H1 (cell line): ENCODE results near the gene FUT6. TPM values are rescaled to one million over a fixed set of nuclear protein-coding genes. Genes with fewer than 3 reads are reported as not detected.

Source experiments
- CTCF ChIA-PET: fragments of 300-600 bp; sonication (Branson Sonifier 250); formaldehyde crosslinking; loops from one replicate; lab custom pipeline; 2021; ENCODE audit not compliant: partially characterized antibody; lab: Charles Lee
- POLR2A ChIA-PET: fragments of 300-600 bp; sonication (Branson Sonifier 250); formaldehyde crosslinking; loops from one replicate; lab custom pipeline; 2021; ENCODE audit warnings: inconsistent platforms; ENCODE audit not compliant: partially characterized antibody; lab: Charles Lee
- DNase-seq, 2 experiments: peaks; one replicate each; pipeline versions ENCODE4 v3.0.0 to v3.0.0-alpha.2; 2010 to 2022; ENCODE audit warnings: low spot score in 2 of 2, low read depth in 1 of 2, mixed read lengths in 1 of 2
- FAIRE-seq: peaks from 2 replicates; lab custom pipeline; 2011; peaks lifted over from hg19 to GRCh38; lab: Jason Lieb, UNC
- H2AFZ ChIP-seq: 2 replicates; pipeline ENCODE4 v1.8.1; 2012; ENCODE audit warnings: low read length, inconsistent platforms
- H2AK5ac ChIP-seq: 2 replicates; pipeline ENCODE4 v1.6.1; 2013; ENCODE audit warnings: low read depth, low read length
- H2BK120ac ChIP-seq: replicated peaks from 2 replicates; pipeline ENCODE3; 2013; ENCODE audit warnings: low read depth, low read length, inconsistent platforms
- H2BK12ac ChIP-seq: 2 replicates; pipeline ENCODE4 v1.6.1; 2013; ENCODE audit warnings: low read depth, low read length
- H2BK15ac ChIP-seq: 2 replicates; pipeline ENCODE4 v1.6.1; 2013; ENCODE audit warnings: low read length
- H2BK20ac ChIP-seq: 2 replicates; pipeline ENCODE4 v1.6.1; 2013; ENCODE audit warnings: low read length
- H2BK5ac ChIP-seq: 2 replicates; pipeline ENCODE4 v1.6.1; 2013; ENCODE audit warnings: low read depth, low read length
- H3K14ac ChIP-seq: 2 replicates; pipeline ENCODE4 v1.6.1; 2013; ENCODE audit warnings: inconsistent platforms; ENCODE audit not compliant: insufficient read length
- H3K18ac ChIP-seq: 2 replicates; pipeline ENCODE4 v1.6.1; 2013; ENCODE audit warnings: low read length; ENCODE audit errors: extremely low read depth
- H3K23ac ChIP-seq: 2 replicates; pipeline ENCODE4 v1.6.1; 2013; ENCODE audit warnings: inconsistent platforms; ENCODE audit not compliant: insufficient read length
- H3K23me2 ChIP-seq: 2 replicates; pipeline ENCODE4 v1.6.1; 2013; ENCODE audit warnings: low read depth, low read length
- H3K27ac ChIP-seq: 2 replicates; pipeline ENCODE4 v1.6.1; 2011; ENCODE audit warnings: low read depth, low read length, inconsistent platforms
- H3K27me3 ChIP-seq, 4 experiments: replicated peaks in 1 of 4; 1 replicate in 1 of 4; 2 replicates in 3 of 4; pipeline versions ENCODE4 v1.6.1 to v1.8.1; 2011 to 2013; ENCODE audit warnings: low read length in 3 of 4, mild to moderate bottlenecking in 3 of 4, inconsistent platforms in 2 of 4, mixed read lengths in 2 of 4, moderate library complexity in 1 of 4; ENCODE audit not compliant: control insufficient read depth in 3 of 4, insufficient read depth in 3 of 4; ENCODE audit errors: extremely low read depth in 1 of 4
- H3K36me3 ChIP-seq, 4 experiments: 2 replicates each; pipeline versions ENCODE4 v1.6.1 to v1.8.1; 2011 to 2013; ENCODE audit warnings: mild to moderate bottlenecking in 4 of 4, low read length in 3 of 4, moderate library complexity in 2 of 4, control low read depth in 1 of 4, inconsistent platforms in 1 of 4; ENCODE audit not compliant: insufficient read depth in 4 of 4, control insufficient read depth in 2 of 4
- H3K4ac ChIP-seq: replicated peaks from 2 replicates; pipeline ENCODE3; 2013; ENCODE audit warnings: low read length, low read depth, mixed read lengths, inconsistent platforms; ENCODE audit not compliant: insufficient read length
- H3K4me1 ChIP-seq, 4 experiments: replicated peaks in 1 of 4; 1 replicate in 1 of 4; 2 replicates in 3 of 4; pipeline versions ENCODE4 v1.6.1 to v1.8.1; 2011 to 2013; ENCODE audit warnings: low read length in 3 of 4, inconsistent platforms in 2 of 4, mixed read lengths in 1 of 4; ENCODE audit not compliant: insufficient read depth in 4 of 4, control insufficient read depth in 3 of 4
- H3K4me2 ChIP-seq, 2 experiments: 2 replicates each; pipeline versions ENCODE4 v1.6.1 to v1.8.1; 2011 to 2013; ENCODE audit warnings: low read depth in 2 of 2, low read length in 2 of 2, control low read depth in 1 of 2, inconsistent platforms in 1 of 2, mild to moderate bottlenecking in 1 of 2; ENCODE audit not compliant: insufficient read depth in 1 of 2
- H3K4me3 ChIP-seq, 4 experiments: fragments of 200-600, 300-600 bp in 1 of 4; sonication (generic), shearing (Covaris generic), sonication (Bioruptor Twin) in 1 of 4; 2 replicates each; pipeline versions ENCODE4 v1.5.1 to v1.8.1; 2011 to 2016; ENCODE audit warnings: low read length in 4 of 4, low read depth in 3 of 4, control low read depth in 2 of 4, inconsistent platforms in 2 of 4, mild to moderate bottlenecking in 2 of 4, mixed read lengths in 1 of 4, moderate library complexity in 1 of 4; ENCODE audit not compliant: insufficient read depth in 2 of 4; ENCODE audit errors: extremely low read depth in 1 of 4
- H3K56ac ChIP-seq: replicated peaks from 2 replicates; pipeline ENCODE3; 2013; ENCODE audit warnings: low read depth, mild to moderate bottlenecking, mixed read lengths, low read length, inconsistent platforms; ENCODE audit not compliant: insufficient read length
- H3K79me1 ChIP-seq: 2 replicates; pipeline ENCODE4 v1.6.1; 2013; ENCODE audit warnings: low read depth, low read length, control low read depth
- H3K79me2 ChIP-seq, 2 experiments: 2 replicates each; pipeline versions ENCODE4 v1.6.1 to v1.8.1; 2012 to 2013; ENCODE audit warnings: low read length in 2 of 2, mild to moderate bottlenecking in 2 of 2, inconsistent platforms in 1 of 2; ENCODE audit not compliant: insufficient read depth in 2 of 2, control insufficient read depth in 1 of 2
- H3K9ac ChIP-seq, 4 experiments: replicated peaks in 1 of 4; 1 replicate in 1 of 4; 2 replicates in 3 of 4; pipeline versions ENCODE4 v1.6.1 to v1.8.1; 2011 to 2013; ENCODE audit warnings: low read depth in 3 of 4, low read length in 3 of 4, control low read depth in 2 of 4, mild to moderate bottlenecking in 2 of 4, moderate library complexity in 2 of 4, inconsistent platforms in 1 of 4; ENCODE audit errors: extremely low read depth in 1 of 4
- H3K9me3 ChIP-seq, 2 experiments: 2 replicates each; pipeline versions ENCODE4 v1.6.1 to v1.8.1; 2012 to 2013; ENCODE audit warnings: mild to moderate bottlenecking in 2 of 2, moderate library complexity in 2 of 2, control low read depth in 1 of 2, inconsistent platforms in 1 of 2, low read depth in 1 of 2, low read length in 1 of 2, mixed read lengths in 1 of 2; ENCODE audit not compliant: insufficient read depth in 2 of 2
- H4K20me1 ChIP-seq, 2 experiments: replicated peaks in 1 of 2; 2 replicates each; pipeline versions ENCODE3 to v1.8.1; 2011 to 2013; ENCODE audit warnings: inconsistent platforms in 2 of 2, low read length in 2 of 2, mild to moderate bottlenecking in 1 of 2; ENCODE audit not compliant: insufficient read depth in 2 of 2, control insufficient read depth in 1 of 2
- H4K5ac ChIP-seq: 2 replicates; pipeline ENCODE4 v1.6.1; 2013; ENCODE audit warnings: low read length, low read depth, mixed read lengths, inconsistent platforms; ENCODE audit not compliant: insufficient read length
- H4K8ac ChIP-seq: 2 replicates; pipeline ENCODE4 v1.8.0; 2013; ENCODE audit warnings: mild to moderate bottlenecking, moderate library complexity, low read length, inconsistent platforms; ENCODE audit not compliant: insufficient read depth; ENCODE audit errors: extremely low read depth
- H4K91ac ChIP-seq: replicated peaks from 2 replicates; pipeline ENCODE3; 2013; ENCODE audit warnings: low read length, mixed read lengths, inconsistent platforms; ENCODE audit not compliant: insufficient read length
- EP300 ChIP-seq, 2 experiments: IDR thresholded peaks; 1 replicate in 1 of 2; 2 replicates in 1 of 2; pipeline ENCODE4 v1.6.1; 2011 to 2012; ENCODE audit warnings: low read depth in 2 of 2, low read length in 2 of 2, mild to moderate bottlenecking in 2 of 2, borderline replicate concordance in 1 of 2, inconsistent platforms in 1 of 2, moderate library complexity in 1 of 2
- GABPA ChIP-seq: IDR thresholded peaks from 2 replicates; pipeline ENCODE4 v1.6.1; 2011; ENCODE audit warnings: mild to moderate bottlenecking, low read length, moderate library complexity, borderline replicate concordance; ENCODE audit not compliant: insufficient read depth
- JUND ChIP-seq: IDR thresholded peaks from 2 replicates; pipeline ENCODE4 v1.6.1; 2011; ENCODE audit warnings: mild to moderate bottlenecking, improper control_type of control experiment, low read length
- POLR2AphosphoS5 ChIP-seq: IDR thresholded peaks from 2 replicates; pipeline ENCODE4 v1.6.1; 2011; ENCODE audit warnings: low read depth, low read length
- SIN3A ChIP-seq, 2 experiments: IDR thresholded peaks in 1 of 2; conservative IDR thresholded peaks in 1 of 2; 2 replicates each; pipeline ENCODE4 v1.6.1; 2011 to 2012; ENCODE audit warnings: low read length in 2 of 2, improper control_type of control experiment in 1 of 2, low read depth in 1 of 2, mild to moderate bottlenecking in 1 of 2
- TAF1 ChIP-seq: IDR thresholded peaks from 2 replicates; pipeline ENCODE4 v1.6.1; 2011; ENCODE audit warnings: mild to moderate bottlenecking, low read depth, low read length
- TAF7 ChIP-seq: optimal IDR thresholded peaks from 2 replicates; pipeline ENCODE3; 2011; ENCODE audit warnings: low read depth, mild to moderate bottlenecking, inconsistent platforms, low read length, moderate library complexity, borderline replicate concordance
- TEAD4 ChIP-seq: IDR thresholded peaks from 2 replicates; pipeline ENCODE4 v1.6.1; 2012; ENCODE audit warnings: low read depth, low read length, inconsistent platforms, mixed read lengths
- USF2 ChIP-seq: IDR thresholded peaks from 2 replicates; pipeline ENCODE4 v1.6.1; 2011; ENCODE audit warnings: low read length, improper control_type of control experiment
- WGBS, 2 experiments: shearing (Covaris generic) in 1 of 2; methylation state at CpG; one replicate each; pipeline versions ENCODE4 v1.1.6 to v1.1.7; 2013 to 2015; ENCODE audit warnings: low lambda C conversion rate in 2 of 2, mixed read lengths in 2 of 2, inconsistent platforms in 1 of 2, low coverage in 1 of 2, missing lambda C conversion rate in 1 of 2; ENCODE audit not compliant: insufficient replicate concordance in 2 of 2, insufficient coverage in 1 of 2, insufficient read length in 1 of 2; ENCODE audit errors: extremely low coverage in 1 of 2, missing lambda C conversion rate in 1 of 2; 5-methylcytosine and 5-hydroxymethylcytosine counted together
- polyA plus RNA-seq, 7 experiments: library from polyadenylated mRNA; depleted of rRNA in 3 of 7; stranded (reverse) in 5 of 7; unstranded in 2 of 7; fragments of >200 nt in 5 of 7; fragments of 200-250 nt in 2 of 7; gene quantifications; 1 replicate in 5 of 7; 2 replicates in 1 of 7; 4 replicates in 1 of 7; pipeline versions ENCODE4 v1.2.1 to v1.2.3, GENCODE V29; 2011 to 2013; ENCODE audit warnings: missing spikeins in 2 of 7, mixed read lengths in 2 of 7
- total RNA-seq: library from RNA; stranded (reverse); fragmentation: NEBNext Ultra II Directional; extraction: Animal tissue kit (Norgen Biotek cat#: 25700); gene quantifications from 2 replicates; pipeline ENCODE4 v1.2.1, GENCODE V29; 2021

The FUT6 gene
- total and polyA plus RNA-seq, 2 of the 8 experiments (the other 6 are each of a cell fraction or from before 2014, with no cell fraction given): not detected

- H3K27me3 ChIP-seq: no peaks in the 10 kb centered on the region; a peak in 1 of 7 replicates
- H3K56ac ChIP-seq: peak overlapping the region; percentile 98
- H4K20me1 ChIP-seq: peaks cover 0 to 2% of the 10 kb centered on the region in 2 experiments
- peak overlapping the region; percentile 90 for H4K5ac ChIP-seq
- H3K79me1 ChIP-seq: no peaks in the 10 kb centered on the region
- no peak overlapping the region for H2BK20ac ChIP-seq
- peaks cover 0 to 8% (median 6%) of the 10 kb centered on the region in 4 experiments; a peak in 6 of 7 replicates for H3K4me1 ChIP-seq
- H2BK120ac ChIP-seq: no peak overlapping the region
- H3K23ac ChIP-seq: no peak overlapping the region
- H3K4me2 ChIP-seq: peak overlapping the region; percentile 92 to 99
- H3K23me2 ChIP-seq: peaks cover 12% of the 10 kb centered on the region; the same call in 1 of the 2 replicates
- peak overlapping the region; percentile 88 for H3K4ac ChIP-seq
- H3K27ac ChIP-seq: peak overlapping the region; percentile 88
- H2AK5ac ChIP-seq: no peak overlapping the region
- H3K9ac ChIP-seq: peak overlapping the region; percentile 45 to 94 (median 92)
- H3K36me3 ChIP-seq: no peaks in the 10 kb centered on the region
- H2BK12ac ChIP-seq: no peak overlapping the region
- peak overlapping the region; percentile 88 for H2AFZ ChIP-seq
- peak overlapping the region; percentile 98 for H4K91ac ChIP-seq
- CTCF ChIA-PET: interaction anchor here (0.6 to 7.8 kb wide), 15 partner anchors 11 to 115 kb away, joined by 3 to 58 read pairs (median 4); partner anchors contain the start of genes FUT6, NDUFA11, NRTN and VMAC
- peak overlapping the region; percentile 72 to 89 (median 76) for H3K4me3 ChIP-seq
- no peaks in the 10 kb centered on the region for H3K9me3 ChIP-seq
- H2BK15ac ChIP-seq: peak overlapping the region; percentile 46; the same call in 1 of the 2 replicates
- no peak overlapping the region for H3K14ac ChIP-seq
- peak overlapping the region; percentile 82 for H3K18ac ChIP-seq
- FAIRE-seq (no peak), DNase-seq (peak; percentile 84 to 97)
- POLR2A ChIA-PET: interaction anchor here (0.6 to 5.9 kb wide), 49 partner anchors 9 to 1484 kb away, joined by 3 to 43 read pairs (median 5); partner anchors contain the start of genes DUS3L, FUT3, NDUFA11 and NRTN
- peak overlapping the region; percentile 97 for H4K8ac ChIP-seq
- WGBS, 2 experiments: 2% methylated on average over 85 of the region's 91 CpGs; no CpG with 5 or more reads in 1 of the 2 experiments
- no peaks in the 10 kb centered on the region for H3K79me2 ChIP-seq
- peak overlapping the region; percentile 91; the same call in 1 of the 2 replicates for H2BK5ac ChIP-seq
- 0 out of 4 replicates have a peak, but pooled peaks have one; percentile 15 to 33 for TF ChIP-seq SIN3A (conservative IDR thresholded peaks at IDR 0.05 in 1 of 2, IDR thresholded peaks at IDR 0.05 in 1 of 2; ENCODE audit: low read depth in 1 of 2, low read length in 2 of 2)
- no peak for TF ChIP-seq USF2
- peak; percentile 77 for TF ChIP-seq TAF7
- peak; percentile 83 for TF ChIP-seq TAF1
- no peak for TF ChIP-seq TEAD4
- TF ChIP-seq POLR2AphosphoS5: peak; percentile 93
- no peak for TF ChIP-seq EP300 (IDR thresholded peaks at IDR 0.05; ENCODE audit: borderline replicate concordance in 1 of 2, low read depth in 2 of 2, low read length in 2 of 2)
- TF ChIP-seq GABPA: 0 out of 2 replicates have a peak, but pooled peaks have one; percentile 5
- peak; percentile 84 for TF ChIP-seq JUND
Observed at GRCh38 chr19:5827891-5828660, 11.4 kb downstream of the FUT6 start.
